Activated naive CD4-positive, alpha-beta T cell (primary cell): ENCODE measurements around the gene LTN1.
"Not testable (repeated sequence)": the region's sequence is repeated elsewhere in the genome, so short reads cannot be mapped to it uniquely, and the experiment has no call there.

ENCODE experiments used
- DNase-seq, 4 experiments: peaks; one replicate each; lab custom pipeline; 2025; lab: John Stamatoyannopoulos, UW

The LTN1 gene

DNA sequence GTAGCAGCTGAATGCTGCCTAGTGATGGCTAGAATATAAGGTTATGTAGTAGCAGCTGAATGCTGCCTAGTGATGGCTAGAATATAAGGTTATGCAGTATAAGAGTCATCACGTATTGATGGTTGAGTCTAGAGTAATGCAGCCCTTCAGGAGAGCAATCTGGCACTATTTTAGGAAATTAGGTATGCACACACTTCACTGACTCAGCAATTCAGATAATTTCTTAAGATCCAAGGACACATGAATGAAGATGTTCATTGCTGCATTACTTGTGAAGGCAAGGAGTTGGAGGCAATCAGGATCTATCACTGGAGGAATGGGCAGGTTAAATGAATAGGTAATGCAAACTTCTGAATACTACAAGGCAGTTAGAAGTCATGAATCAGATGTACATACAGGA lies 13.6 kb downstream of the LTN1 start:
- DNase-seq, result no peak

DNA sequence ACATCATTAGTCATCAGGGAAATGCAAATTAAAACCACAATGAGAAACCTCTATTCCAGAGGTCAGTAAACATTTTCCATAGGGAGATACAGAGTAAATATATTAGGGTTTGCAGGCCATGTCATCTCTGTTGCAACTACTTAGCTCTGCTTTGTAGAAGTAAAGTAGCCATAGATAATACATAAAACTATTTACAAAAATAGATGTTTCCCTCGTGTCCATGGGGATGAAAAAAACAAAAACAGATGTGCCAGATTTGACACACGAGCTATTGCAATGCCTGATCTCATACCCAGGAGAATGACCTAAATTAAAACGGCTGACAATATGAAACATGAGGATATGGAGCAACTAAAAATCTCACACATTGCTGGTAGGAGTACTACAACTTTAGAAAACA lies 17.3 kb downstream of the LTN1 start:
- no peak for DNase-seq

DNA sequence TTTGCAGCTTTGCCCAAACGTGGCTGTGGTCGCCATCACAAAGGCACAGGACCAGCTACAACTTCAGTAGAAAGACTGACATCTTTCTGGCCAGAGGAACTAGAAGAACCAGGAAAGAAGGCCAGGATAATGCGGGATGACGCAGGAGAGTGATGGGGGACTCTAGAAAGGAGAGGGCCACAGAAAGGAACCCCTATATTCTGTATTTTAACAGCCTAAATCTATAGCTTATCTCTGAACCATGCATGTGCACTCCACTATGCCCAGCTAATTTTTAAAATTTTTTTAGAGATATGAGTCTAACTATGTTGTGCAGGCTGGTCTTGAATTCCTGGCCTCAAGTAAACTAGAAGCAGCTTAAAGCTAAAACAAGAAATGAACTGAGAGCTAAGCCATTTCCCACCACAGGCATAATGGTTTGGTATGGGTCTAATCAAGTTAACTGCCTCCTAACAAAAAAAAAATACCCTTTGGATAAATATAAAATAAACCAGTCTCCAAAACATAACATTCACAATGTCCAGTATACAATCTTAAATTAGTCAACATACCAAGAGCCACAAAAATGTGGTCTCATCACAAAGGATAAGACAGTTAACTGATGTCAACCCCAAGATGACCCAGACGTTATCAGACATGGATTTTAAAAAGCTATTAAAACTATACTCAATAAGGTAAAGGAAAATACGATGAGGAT lies 18.0 kb downstream of the LTN1 start:
- DNase-seq, result no peak

DNA sequence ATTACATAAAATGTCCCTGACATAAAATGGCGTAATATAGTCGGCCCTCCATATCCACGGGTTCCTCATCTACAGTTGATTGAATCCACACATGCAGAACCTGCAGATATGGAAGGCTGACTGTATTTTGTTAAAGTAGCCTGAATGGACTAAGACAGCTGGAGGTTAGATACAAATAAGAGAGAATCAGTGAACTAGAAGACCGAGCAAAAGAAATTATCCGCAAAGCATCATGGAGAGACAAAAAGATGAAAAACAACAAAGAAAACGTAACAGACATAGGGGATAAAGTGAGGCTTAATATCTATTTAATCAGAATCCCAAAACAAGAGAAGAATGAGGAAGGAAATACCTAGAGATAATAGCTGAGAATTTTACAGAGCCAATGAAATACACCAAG lies 20.3 kb downstream of the LTN1 start:
- DNase-seq, result no peak

DNA sequence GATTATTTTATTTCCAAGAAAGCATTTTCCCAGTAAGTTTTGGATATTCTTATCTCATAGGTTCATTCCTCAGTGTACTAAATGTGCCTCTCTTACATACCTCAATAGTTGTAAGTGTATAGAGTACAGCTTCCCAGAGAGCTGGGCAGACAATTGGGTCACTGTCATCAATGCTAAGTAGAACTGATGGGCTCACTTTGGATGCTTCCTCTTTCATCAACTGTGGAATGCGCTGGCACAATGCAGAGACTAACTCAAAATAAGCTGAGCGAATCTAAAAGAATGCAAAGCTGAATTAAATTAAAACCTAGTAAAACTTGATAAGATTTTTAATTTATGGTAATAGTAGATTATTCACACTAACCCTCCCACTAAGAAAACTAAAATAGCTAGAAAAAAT lies 21.5 kb downstream of the LTN1 start:
- DNase-seq, result no peak

DNA sequence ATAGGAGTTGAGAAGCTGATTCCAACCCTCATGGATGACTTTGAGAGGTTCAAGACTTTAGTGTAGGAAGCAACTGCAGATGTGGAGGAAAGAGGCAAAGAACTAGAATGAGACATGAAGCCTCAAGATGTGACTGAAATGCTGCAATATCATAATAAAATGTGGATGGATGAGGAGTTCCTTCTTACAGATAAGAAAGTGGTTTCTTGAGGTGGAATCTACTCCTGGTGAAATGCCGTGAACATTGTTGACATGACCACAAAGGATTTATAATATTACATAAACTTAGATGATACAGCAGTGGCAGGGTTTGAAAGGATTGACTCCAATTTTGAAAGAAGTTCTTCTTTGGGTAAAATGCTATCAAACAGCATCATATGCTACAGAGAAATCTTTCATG lies 28.8 kb downstream of the LTN1 start:
- DNase-seq, result no peak

DNA sequence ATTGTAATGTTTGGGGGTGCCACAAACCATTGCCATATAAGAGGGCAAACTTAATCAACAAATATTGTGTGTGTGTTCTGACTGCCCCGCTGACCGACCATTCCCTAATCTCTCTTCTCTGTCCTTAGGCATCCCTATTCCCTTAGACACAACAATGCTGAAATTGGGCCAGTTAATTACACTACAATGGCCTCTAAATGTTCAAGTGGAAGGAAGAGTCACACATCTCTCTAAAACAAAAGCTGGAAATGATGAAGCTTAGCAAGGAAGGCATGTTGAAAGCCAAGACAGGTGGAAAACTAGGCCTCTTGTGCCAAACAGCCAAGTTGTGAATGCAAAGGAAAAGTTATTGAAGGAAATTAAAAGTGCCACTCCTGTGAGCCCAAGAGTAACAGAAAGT lies 30.2 kb downstream of the LTN1 start:
- DNase-seq, result no peak

DNA sequence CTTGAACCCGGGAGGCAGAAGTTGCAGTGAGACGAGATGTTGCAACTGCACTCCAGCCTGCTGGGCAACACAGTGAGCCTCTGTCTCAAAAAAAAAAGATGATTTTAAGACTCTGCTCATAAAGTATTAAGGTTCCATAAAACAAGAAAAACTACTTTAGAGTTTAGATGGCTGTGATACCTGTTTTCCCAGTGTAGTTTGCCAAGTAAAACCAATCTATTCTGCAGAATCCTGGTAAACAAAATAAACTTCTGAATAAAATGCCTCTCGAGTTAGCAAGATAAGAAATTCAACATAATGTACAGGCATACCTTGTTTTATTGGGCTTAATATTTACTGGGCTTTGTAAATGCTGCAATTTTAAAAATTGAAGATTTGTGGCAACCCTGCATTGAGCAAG lies 30.8 kb downstream of the LTN1 start:
- no peak for DNase-seq

DNA sequence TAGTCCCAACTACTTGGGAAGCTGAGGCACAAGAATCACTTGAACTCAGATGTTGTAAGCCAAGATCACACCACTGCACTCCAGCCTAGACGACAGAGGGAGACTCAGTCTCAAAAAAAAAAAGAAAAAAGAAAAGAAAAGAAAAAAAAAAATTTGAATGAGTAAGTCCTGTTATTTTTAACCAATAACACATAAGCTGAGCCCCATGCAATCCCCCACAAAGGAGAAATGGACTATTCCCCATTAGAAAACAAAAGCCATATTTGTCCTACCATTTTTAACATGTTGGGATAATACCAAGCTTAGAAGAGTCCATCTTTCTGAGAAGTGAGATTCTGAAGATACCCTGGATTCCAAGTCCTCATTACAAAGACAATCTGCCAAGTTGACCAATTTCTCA lies 32.4 kb downstream of the LTN1 start:
- DNase-seq, result no peak

DNA sequence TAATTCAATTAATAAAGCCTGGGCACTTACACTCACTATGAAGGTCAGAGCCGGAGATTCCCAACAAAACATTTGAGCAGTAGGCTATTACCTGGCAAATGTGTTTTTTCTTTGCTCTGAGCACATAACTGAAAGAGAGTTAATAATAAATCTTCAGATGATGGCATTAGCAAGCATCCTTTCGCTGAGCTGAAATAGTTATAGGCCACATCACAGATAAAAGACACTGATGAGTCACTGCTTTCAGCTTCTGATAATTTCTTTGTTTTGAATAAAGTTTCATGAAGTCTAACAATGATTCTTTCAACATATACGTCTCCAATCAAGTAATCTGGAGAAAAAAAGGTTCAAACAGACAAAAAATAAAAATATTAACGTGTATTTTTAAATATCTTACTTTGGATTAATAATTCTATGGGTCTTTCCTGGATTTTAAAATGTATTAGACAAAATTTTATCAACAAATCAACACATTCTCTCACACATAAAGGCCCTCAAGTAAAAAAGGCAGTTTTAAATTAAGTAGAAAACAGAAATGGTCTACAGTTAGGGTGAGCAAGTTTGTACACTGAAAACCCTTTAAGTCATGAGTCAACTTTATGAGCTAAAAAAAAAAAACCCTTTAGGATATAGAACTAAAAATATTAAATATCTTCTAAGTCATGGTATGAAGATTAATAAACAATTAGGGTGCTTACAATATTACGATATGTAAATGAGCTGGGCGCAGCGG lies 33.1 kb downstream of the LTN1 start:
- DNase-seq, result no peak

DNA sequence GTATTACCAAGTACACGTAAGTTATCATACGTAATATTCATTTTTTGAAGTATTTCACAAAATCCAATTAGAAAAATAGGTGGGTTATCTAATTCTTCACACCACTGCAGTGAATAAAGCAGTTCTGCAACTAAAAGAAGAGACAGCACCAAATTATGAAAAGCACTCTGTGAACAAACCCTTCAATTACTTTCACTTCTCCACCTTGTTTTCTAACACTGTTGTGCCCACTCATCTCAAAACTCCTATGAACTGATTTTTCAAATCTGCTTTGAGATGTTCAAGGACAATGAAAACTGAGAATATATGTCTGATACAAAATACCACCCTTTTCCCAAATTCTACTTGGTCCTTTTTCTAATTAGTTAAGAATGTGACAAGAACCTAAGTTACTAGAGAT lies 39.4 kb downstream of the LTN1 start:
- no peak for DNase-seq

DNA sequence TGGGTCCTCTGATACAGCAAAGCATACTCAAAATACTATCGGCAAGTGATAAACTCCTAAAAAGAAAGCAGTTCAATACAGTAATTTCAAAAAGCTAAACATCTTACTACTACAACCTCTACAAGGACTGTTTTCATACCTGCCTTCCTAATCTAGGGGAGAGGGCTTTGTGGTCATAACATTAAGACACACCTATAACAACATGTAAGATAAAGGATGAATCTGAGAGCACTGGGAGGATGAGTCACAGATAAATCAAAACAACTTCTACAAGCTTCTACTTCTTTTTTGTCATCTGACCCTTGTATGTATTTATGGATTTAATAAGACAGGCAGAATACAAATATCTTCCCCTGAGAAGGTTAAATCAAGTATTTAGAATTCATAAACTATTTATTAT lies 40.0 kb downstream of the LTN1 start:
- no peak for DNase-seq

DNA sequence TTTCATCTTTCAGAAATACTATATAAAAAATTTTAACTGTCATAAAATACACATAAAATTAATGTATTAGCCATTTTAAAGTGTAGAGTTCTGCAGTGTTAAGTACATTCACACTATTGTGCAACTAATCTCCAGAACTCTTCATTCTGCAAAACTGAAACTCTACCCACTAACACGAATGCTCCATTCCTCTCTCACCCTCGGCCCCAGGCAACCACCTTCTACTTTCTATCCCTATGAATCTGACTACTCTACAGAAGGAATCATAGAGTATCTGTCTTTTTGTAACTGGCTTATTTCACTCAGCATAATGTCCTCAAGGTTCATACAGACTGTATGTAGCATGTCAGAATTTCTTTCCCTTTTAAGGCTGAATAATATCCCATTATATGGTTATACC lies 43.4 kb downstream of the LTN1 start:
- no peak for DNase-seq

DNA sequence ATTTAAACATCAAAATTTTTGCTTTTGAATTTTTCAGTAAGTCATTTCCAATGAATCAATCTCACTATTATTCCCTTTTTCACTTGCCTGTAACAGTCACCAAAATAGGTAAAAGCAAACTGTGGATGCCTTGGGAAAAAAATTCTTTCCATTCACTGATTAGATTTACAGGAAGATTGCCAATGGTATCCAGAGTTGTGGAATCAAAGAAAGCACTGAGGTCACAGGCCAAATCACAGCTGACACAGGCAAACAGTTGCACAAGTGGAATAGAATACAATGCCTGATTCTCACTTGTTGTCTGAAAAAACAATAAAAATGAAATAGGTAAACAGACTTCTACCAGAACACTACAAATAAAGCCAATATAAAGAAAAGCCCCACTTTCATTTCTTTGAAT lies 48.4 kb downstream of the LTN1 start:
- no peak for DNase-seq

DNA sequence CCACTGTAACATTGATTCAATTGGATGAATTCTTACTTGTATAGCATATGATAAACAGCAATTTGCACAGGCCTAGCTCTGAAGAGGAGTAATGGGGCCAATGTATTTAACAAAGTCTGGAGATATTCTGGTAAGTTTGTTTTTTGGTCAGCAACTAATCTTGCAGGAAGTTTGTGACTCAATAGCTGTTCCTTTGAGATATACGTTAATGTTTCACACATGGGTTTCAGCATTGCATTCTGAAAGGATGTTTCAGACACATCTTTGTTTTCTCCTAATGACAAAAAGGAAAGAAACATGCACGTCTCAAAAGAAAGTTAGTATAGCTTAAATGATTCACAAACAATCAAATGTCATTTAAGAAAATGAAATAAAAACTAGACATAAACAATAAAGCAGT lies 49.0 kb downstream of the LTN1 start:
- no peak for DNase-seq

DNA sequence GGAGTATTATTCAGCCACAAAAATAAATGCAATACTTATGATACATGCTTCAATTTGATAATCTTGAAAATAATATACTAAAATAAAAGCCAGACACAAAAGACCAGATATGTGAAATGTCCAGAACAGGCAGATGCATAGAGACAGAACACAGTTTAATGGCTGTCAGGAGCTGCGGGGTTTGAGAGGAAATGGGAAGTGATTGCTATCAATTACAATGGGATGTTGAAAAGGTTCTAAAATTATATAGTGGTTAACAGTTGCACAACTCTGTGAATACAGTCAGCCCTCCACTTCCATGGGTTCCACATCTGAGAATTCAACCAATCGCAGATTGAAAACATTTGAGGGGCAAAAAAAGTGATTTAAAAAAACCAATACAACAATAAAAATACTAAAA lies 54.0 kb downstream of the LTN1 start:
- DNase-seq, result no peak

DNA sequence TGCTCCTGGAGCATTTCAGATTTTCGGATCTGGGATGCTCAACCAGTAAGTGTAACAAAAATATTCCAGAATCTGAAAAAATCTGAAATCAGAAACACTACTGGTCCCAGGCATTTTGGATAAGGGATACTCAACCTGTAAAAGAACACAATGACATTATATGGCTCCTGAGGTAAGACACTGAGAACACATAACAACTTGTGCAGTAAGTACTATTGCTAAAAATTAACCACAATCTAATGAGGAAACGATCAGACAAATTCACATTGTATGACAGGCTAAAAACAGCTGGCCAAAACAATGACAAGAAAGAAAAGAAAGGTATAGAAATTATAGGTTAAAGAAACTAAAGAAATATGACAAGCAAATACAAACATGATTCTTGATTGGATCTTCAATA lies 54.9 kb downstream of the LTN1 start:
- no peak for DNase-seq

DNA sequence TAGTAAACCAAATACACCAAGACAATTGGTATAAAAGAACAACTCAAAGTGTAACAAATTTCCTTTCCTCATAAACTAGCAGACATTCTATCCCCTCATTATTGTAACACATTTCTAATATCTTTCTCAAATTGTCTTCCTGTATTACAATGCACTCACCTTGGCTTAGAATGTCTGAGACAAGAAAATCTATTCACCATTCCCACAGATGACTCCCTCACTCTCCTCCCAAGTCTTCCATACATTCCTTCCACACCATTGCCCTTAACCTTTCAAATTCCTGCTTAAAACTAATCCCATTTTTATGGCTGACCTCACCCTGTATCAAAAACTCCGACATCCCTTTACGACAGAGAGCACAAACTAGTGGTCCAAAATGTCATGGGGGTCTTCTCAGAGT lies 56.0 kb downstream of the LTN1 start:
- DNase-seq, result no peak

DNA sequence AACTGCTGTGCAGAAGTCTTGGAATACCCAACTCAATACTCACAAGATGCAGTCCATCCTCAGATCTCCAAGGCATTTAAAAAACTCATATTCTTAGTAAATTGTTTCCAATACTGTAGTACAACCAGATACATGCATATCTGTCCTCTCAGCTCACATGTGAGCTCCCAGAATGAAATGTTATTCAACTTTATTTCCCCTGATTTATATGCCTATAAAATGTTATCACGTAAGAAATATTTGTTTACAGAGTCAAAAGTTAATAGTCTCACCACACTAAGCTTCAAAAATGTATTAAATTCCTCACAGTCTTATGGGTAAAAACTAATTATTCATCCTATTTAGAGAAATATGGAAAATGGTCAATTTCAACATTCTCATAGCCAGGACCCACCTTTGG lies 56.6 kb downstream of the LTN1 start:
- no peak for DNase-seq

DNA sequence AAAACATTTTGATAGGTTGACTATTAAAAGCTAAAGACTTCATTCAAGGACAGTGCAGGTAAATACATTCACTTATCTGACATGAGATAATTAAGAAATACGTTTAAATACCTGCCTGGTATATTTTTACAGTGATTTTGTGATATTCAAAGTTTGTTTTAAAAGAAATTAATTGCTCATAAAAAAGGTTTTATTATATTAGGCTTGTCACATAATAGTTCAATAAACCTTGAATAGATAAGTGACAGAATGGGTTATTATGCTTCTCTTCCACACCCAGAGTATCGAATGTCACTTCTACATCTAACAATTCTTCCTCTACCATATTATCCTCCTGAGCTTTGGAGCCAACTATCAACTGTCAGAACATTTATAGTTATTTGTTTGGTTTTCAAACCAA lies 60.0 kb downstream of the LTN1 start:
- DNase-seq, result no peak

DNA sequence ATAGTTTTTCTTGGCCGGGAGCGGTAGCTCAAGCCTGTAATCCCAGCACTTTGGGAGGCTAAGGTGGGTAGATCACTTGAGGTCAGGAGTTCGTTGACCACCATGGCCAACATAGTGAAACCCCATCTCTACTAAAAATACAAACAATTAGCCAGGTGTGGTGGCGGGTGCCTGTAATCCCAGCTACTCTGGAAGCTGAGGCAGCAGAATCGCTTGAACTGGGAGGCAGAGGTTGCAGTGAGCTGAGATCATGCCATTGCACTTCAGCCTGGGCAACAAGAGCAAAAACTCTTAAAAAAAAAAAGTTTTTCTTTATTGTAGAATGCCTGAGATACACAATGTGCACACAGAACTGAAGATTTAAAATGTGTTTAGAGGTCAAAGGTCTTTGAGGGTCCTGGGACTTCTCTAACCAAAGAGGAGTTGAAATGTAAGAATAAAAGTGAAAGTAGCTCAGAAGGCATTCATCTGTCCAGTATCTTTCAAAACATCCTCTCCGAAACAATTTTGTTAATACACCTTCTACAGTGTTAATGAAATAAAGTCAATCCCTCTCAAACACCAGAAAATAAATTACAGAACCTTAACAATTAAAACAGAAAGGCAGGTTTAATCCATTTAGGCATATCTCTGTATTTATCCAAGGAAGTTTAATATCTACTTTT lies 60.8 kb downstream of the LTN1 start:
- not testable (repeated sequence) for DNase-seq

DNA sequence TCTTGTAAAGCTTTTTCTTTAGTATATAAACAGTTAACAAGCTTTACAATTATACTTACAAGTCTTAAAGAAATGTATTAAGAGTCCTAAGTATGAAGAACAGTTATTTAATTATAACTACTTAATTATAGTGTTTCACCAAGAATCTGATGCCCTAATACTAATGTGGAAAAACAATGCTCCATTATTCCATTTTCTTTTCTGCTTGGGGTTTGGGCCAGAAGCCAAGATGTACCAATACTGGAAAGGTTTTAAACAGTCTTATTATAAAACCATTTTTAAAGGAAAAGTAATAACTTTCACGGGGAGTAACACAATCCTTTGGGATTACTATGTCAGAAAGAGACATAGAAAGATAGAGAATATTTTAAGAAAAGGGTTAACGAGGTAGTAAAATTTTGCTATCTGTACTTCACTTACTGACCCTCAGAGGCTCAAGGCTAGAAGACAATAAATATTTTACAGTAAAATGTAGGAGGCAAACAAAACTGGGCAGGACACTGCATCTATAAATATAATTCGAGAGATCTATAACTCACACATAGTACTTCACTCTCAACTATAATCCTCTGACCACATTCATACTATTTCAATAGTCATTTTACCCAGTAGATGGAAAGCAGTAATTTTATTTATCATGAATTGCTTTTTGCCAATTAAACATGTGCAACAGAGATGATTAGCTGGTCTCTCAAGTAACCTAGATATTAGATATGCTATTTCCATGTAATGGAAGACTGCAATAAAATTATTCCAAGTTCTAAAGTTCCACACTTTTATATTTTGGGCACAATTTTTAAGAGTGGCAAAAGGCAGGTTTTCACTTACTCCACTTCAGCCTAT lies 63.9 kb downstream of the LTN1 start:
- DNase-seq, result no peak

DNA sequence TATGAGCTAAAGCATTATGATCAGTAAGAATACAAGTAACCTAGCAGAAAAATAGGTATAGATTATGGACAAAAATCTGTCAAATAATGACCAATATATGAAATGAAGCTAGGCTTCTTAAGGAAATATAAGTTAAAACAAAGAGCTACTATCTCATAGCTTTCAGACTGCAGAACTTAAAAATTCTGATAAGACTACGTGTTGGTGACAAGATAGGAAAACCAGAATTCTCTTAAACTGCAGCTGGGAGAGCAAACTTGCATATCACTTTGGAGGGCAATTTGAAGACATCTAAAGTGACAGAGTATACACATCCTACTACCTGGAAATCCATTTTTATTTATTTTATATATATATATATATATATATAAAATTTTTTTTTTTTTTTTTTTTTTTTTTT lies 65.5 kb downstream of the LTN1 start:
- no peak for DNase-seq
